Ovary (tissue), 3 donors: ENCODE results near the gene CDKL2.

Source experiments
- POLR2A ChIP-seq: fragments of 450-650 bp; IDR thresholded peaks from one replicate; pipeline ENCODE4 v1.6.1; 2017; ENCODE audit warnings: antibody characterized with exemption, mild to moderate bottlenecking, moderate library complexity
- TF ChIP-seq, protein P1 (sequence below), 3 donors: fragments of 450-650 bp in 2 of 3; fragments of 200-600 bp in 1 of 3; IDR thresholded peaks; one replicate each; pipeline versions ENCODE4 v1.5.1 to v1.8.0; 2016 to 2022; ENCODE audit warnings: antibody characterized with exemption in 3 of 3, mild to moderate bottlenecking in 1 of 3
- donor health status: DM: no; HTN: no; CAD: no.

DNA sequence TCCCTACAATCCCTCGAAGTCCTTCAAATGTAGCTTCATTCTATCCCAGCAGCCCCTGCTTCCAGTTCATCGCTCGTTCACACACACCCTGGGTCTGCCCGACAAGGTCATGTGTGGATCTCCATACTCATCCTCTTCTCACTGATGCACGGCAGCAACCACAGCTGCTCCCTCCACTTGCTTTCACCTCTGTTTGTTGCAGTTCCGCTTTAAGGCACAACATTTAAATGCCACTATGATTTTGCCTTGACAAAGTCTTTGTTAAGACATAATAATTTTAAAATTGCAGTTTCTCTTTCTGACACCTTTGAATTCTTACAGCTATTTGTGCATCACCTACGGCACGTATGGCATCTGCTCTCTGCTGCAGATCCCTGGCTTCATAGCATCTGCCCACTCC lies 72.6 kb downstream of the CDKL2 start:
- TF ChIP-seq, protein P1, sequence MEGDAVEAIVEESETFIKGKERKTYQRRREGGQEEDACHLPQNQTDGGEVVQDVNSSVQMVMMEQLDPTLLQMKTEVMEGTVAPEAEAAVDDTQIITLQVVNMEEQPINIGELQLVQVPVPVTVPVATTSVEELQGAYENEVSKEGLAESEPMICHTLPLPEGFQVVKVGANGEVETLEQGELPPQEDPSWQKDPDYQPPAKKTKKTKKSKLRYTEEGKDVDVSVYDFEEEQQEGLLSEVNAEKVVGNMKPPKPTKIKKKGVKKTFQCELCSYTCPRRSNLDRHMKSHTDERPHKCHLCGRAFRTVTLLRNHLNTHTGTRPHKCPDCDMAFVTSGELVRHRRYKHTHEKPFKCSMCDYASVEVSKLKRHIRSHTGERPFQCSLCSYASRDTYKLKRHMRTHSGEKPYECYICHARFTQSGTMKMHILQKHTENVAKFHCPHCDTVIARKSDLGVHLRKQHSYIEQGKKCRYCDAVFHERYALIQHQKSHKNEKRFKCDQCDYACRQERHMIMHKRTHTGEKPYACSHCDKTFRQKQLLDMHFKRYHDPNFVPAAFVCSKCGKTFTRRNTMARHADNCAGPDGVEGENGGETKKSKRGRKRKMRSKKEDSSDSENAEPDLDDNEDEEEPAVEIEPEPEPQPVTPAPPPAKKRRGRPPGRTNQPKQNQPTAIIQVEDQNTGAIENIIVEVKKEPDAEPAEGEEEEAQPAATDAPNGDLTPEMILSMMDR (IDR thresholded peaks at IDR 0.05) = no peak
- TF ChIP-seq POLR2A = no peak
